Pancreas (tissue), 10 donors: ENCODE results near the gene SP6. TPM values are rescaled to one million over a fixed set of nuclear protein-coding genes. Genes with fewer than 3 reads are reported as not detected.

Source experiments
- ATAC-seq, 4 donors: fragments of 200-7000 bp; cut with Tn5 transposase; one replicate each; pipeline versions ENCODE4 v1.8.0 to v1.9.1; 2020; ENCODE audit warnings: mild to moderate bottlenecking in 4 of 4, moderate library complexity in 4 of 4
- DNase-seq, 6 donors: peaks; one replicate each; pipeline ENCODE4 v3.0.0-alpha.2; 2020
- FAIRE-seq: peaks from 2 replicates; lab custom pipeline; 2012; peaks lifted over from hg19 to GRCh38; lab: Jason Lieb, UNC
- H3K27ac ChIP-seq, 4 donors: fragments of 200-600 bp; sonication (generic); 1 replicate in 3 of 4; 2 replicates in 1 of 4; pipeline versions ENCODE4 v1.5.0 to v1.8.0; 2020
- H3K27me3 ChIP-seq, 4 donors: fragments of 200-600 bp; one replicate each; pipeline ENCODE4 v1.8.0; 2021
- H3K36me3 ChIP-seq, 3 donors: fragments of 200-600 bp; sonication (generic) in 1 of 3; one replicate each; pipeline versions ENCODE4 v1.5.0 to v1.8.0; 2020 to 2021
- H3K4me1 ChIP-seq, 3 donors: fragments of 200-600 bp; one replicate each; pipeline ENCODE4 v1.8.0; 2021
- H3K4me3 ChIP-seq, 4 donors: fragments of 200-600 bp; sonication (generic) in 2 of 4; one replicate each; pipeline versions ENCODE4 v1.5.0 to v1.8.0; 2020 to 2021
- H3K9me3 ChIP-seq, 4 donors: fragments of 200-600 bp; one replicate each; pipeline ENCODE4 v1.8.0; 2021
- CTCF ChIP-seq, 4 donors: fragments of 200-600 bp; sonication (generic) in 3 of 4; IDR thresholded peaks; one replicate each; pipeline versions ENCODE4 v1.5.0 to v1.8.0; 2021; ENCODE audit warnings: antibody characterized with exemption in 4 of 4
- WGBS, 2 donors: extraction: QIAGEN DNeasy Blood & Tissue Kit; methylation state at CpG; one replicate each; pipeline ENCODE4 v1.1.7; 2013; 5-methylcytosine and 5-hydroxymethylcytosine counted together
- intact Hi-C, 3 donors: fragments of 100-400 bp; cut with DNase I; formaldehyde crosslinking; loops; one replicate each; pipeline versions ENCODE4 v1.11.1 to v1.14.2; 2022
- polyA plus RNA-seq, 2 donors: library from polyadenylated mRNA; stranded (reverse); fragments of 200-250 nt; gene quantifications; one replicate each; pipeline ENCODE4 v1.2.3, GENCODE V29; 2013
- total RNA-seq, 6 donors: library from RNA; stranded (reverse); fragmentation: NEBNext Ultra II Directional in 4 of 6; extraction: Animal tissue kit (Norgen Biotek cat#: 25700) in 4 of 6; gene quantifications; one replicate each; pipeline versions ENCODE4 v1.2.1 to v1.2.4, GENCODE V29; 2021 to 2023
- donor health status: healthy with polysubstance abuse.
- donor health status: DM: no; HTN: no; CAD: no; lungs with moderate emphysema.
- donor health status: DM: no; HTN: no; CAD: no.
- donor health status: control.
- donor health status: control.
- donor health status: Bipolar disorder and iron deficiency.
- donor health status: DM: yes; HTN: yes; CAD: no.
- donor health status: DM: no; HTN: no; CAD: no.
- donor health status: DM: no; HTN: no; CAD: no.
- donor health status: DM: yes; HTN: yes; CAD: no.

SP6 gene
- total and polyA plus RNA-seq, 8 donors, result 0.12 to 0.56 (median 0.22) TPM

- H3K4me1 ChIP-seq, result peaks cover 8 to 21% (median 20%) of the 10 kb centered on the region in 3 donors
- FAIRE-seq, result no peak
- WGBS, 2 donors, result 63 to 76% methylated on average over 3 of the region's 3 CpGs
- no peaks in the 10 kb centered on the region for H3K36me3 ChIP-seq
- ATAC-seq, result no peak
- DNase-seq, result no peak
- no peak overlapping the region for H3K27ac ChIP-seq
- peaks cover 0 to 7% (median 2%) of the 10 kb centered on the region in 4 donors for H3K27me3 ChIP-seq
- H3K4me3 ChIP-seq, result no peak overlapping the region
- intact Hi-C loops, result loop anchor here in 1 of 3 donors (10.0 kb wide), 1 partner anchor 169 kb away; no protein-coding TSS in a partner anchor
- no peak for TF ChIP-seq CTCF (IDR thresholded peaks at IDR 0.05)
- no peaks in the 10 kb centered on the region for H3K9me3 ChIP-seq
Observed at GRCh38 chr17:47845716-47846075, 5.3 kb downstream of the SP6 start.

GRCh38 chr17:47844814-47845715 is 5.9 kb downstream of the SP6 start:
- H3K4me1 ChIP-seq, result peaks cover 8 to 24% (median 16%) of the 10 kb centered on the region in 3 donors
- WGBS, 2 donors, result 71 to 78% methylated on average over 4 of the region's 4 CpGs
- no peak for DNase-seq
- no peaks in the 10 kb centered on the region for H3K36me3 ChIP-seq
- peak in 1 of 4 donors; percentile 7 for TF ChIP-seq CTCF (IDR thresholded peaks at IDR 0.05)
- H3K27me3 ChIP-seq, result peaks cover 0 to 7% (median 2%) of the 10 kb centered on the region in 4 donors
- intact Hi-C loops, result loop anchor here in 2 of 3 donors (5.0 to 10.0 kb wide), 3 partner anchors 47 to 177 kb away; no protein-coding TSS in a partner anchor
- no peak for FAIRE-seq
- no peak for ATAC-seq
- H3K9me3 ChIP-seq, result no peaks in the 10 kb centered on the region
- no peak overlapping the region for H3K27ac ChIP-seq
- H3K4me3 ChIP-seq, result no peak overlapping the region

- intact Hi-C loops, result loop anchor here in 2 of 3 donors (5.0 to 10.0 kb wide), 3 partner anchors 48 to 178 kb away; no protein-coding TSS in a partner anchor
- WGBS, 2 donors, result 33 to 38% methylated on average over 5 of the region's 5 CpGs
- DNase-seq (no peak), FAIRE-seq (no peak), ATAC-seq (no peak)
- Histone ChIP-seq H3K4me1 (peaks cover 8 to 26% (median 16%) of the 10 kb centered on the region in 3 donors), H3K4me3 (no peak overlapping the region), H3K36me3 (no peaks in the 10 kb centered on the region), H3K27me3 (peaks cover 0 to 7% (median 2%) of the 10 kb centered on the region in 4 donors), H3K27ac (no peak overlapping the region), H3K9me3 (no peaks in the 10 kb centered on the region)
- no peak for TF ChIP-seq CTCF (IDR thresholded peaks at IDR 0.05)
Observed at GRCh38 chr17:47844227-47844626, 6.7 kb downstream of the SP6 start.

- H3K27ac ChIP-seq, result peak overlapping the region in 3 of 4 donors; percentile 12 to 51 (median 13)
Observed at GRCh38 chr17:47843391-47843730, 7.6 kb downstream of the SP6 start.

More at GRCh38 chr17:47843391-47843730, 7.6 kb downstream of the SP6 start:
- Histone ChIP-seq H3K36me3 (no peaks in the 10 kb centered on the region), H3K9me3 (no peaks in the 10 kb centered on the region), H3K4me3 (no peak overlapping the region), H3K4me1 (peaks cover 8 to 26% (median 16%) of the 10 kb centered on the region in 3 donors), H3K27me3 (peaks cover 0 to 7% (median 2%) of the 10 kb centered on the region in 4 donors)
- DNase-seq, result no peak
- intact Hi-C loops, result loop anchor here in 2 of 3 donors (5.0 to 10.0 kb wide), 3 partner anchors 49 to 179 kb away; no protein-coding TSS in a partner anchor
- WGBS, 2 donors, result 14 to 21% methylated on average over 6 of the region's 6 CpGs
- FAIRE-seq, result no peak
- no peak for ATAC-seq
- TF ChIP-seq CTCF (IDR thresholded peaks at IDR 0.05), result peak in 1 of 4 donors; percentile 7
